H1 (cell line): ENCODE measurements around the gene WASF1. TPM values are rescaled to one million over a fixed set of nuclear protein-coding genes. Genes with fewer than 3 reads are reported as not detected.

Source experiments
- CTCF ChIA-PET: fragments of 300-600 bp; sonication (Branson Sonifier 250); formaldehyde crosslinking; loops from one replicate; lab custom pipeline; 2021; ENCODE audit not compliant: partially characterized antibody; lab: Charles Lee
- POLR2A ChIA-PET: fragments of 300-600 bp; sonication (Branson Sonifier 250); formaldehyde crosslinking; loops from one replicate; lab custom pipeline; 2021; ENCODE audit warnings: inconsistent platforms; ENCODE audit not compliant: partially characterized antibody; lab: Charles Lee
- DNase-seq, 2 experiments: peaks; one replicate each; pipeline versions ENCODE4 v3.0.0 to v3.0.0-alpha.2; 2010 to 2022; ENCODE audit warnings: low spot score in 2 of 2, low read depth in 1 of 2, mixed read lengths in 1 of 2
- FAIRE-seq: peaks from 2 replicates; lab custom pipeline; 2011; peaks lifted over from hg19 to GRCh38; lab: Jason Lieb, UNC
- H2AFZ ChIP-seq: 2 replicates; pipeline ENCODE4 v1.8.1; 2012; ENCODE audit warnings: low read length, inconsistent platforms
- H2AK5ac ChIP-seq: 2 replicates; pipeline ENCODE4 v1.6.1; 2013; ENCODE audit warnings: low read depth, low read length
- H2BK120ac ChIP-seq: replicated peaks from 2 replicates; pipeline ENCODE3; 2013; ENCODE audit warnings: low read depth, low read length, inconsistent platforms
- H2BK12ac ChIP-seq: 2 replicates; pipeline ENCODE4 v1.6.1; 2013; ENCODE audit warnings: low read depth, low read length
- H2BK15ac ChIP-seq: 2 replicates; pipeline ENCODE4 v1.6.1; 2013; ENCODE audit warnings: low read length
- H2BK20ac ChIP-seq: 2 replicates; pipeline ENCODE4 v1.6.1; 2013; ENCODE audit warnings: low read length
- H2BK5ac ChIP-seq: 2 replicates; pipeline ENCODE4 v1.6.1; 2013; ENCODE audit warnings: low read depth, low read length
- H3K14ac ChIP-seq: 2 replicates; pipeline ENCODE4 v1.6.1; 2013; ENCODE audit warnings: inconsistent platforms; ENCODE audit not compliant: insufficient read length
- H3K18ac ChIP-seq: 2 replicates; pipeline ENCODE4 v1.6.1; 2013; ENCODE audit warnings: low read length; ENCODE audit errors: extremely low read depth
- H3K23ac ChIP-seq: 2 replicates; pipeline ENCODE4 v1.6.1; 2013; ENCODE audit warnings: inconsistent platforms; ENCODE audit not compliant: insufficient read length
- H3K23me2 ChIP-seq: 2 replicates; pipeline ENCODE4 v1.6.1; 2013; ENCODE audit warnings: low read depth, low read length
- H3K27ac ChIP-seq: 2 replicates; pipeline ENCODE4 v1.6.1; 2011; ENCODE audit warnings: low read depth, low read length, inconsistent platforms
- H3K27me3 ChIP-seq, 4 experiments: replicated peaks in 1 of 4; 1 replicate in 1 of 4; 2 replicates in 3 of 4; pipeline versions ENCODE4 v1.6.1 to v1.8.1; 2011 to 2013; ENCODE audit warnings: low read length in 3 of 4, mild to moderate bottlenecking in 3 of 4, inconsistent platforms in 2 of 4, mixed read lengths in 2 of 4, moderate library complexity in 1 of 4; ENCODE audit not compliant: control insufficient read depth in 3 of 4, insufficient read depth in 3 of 4; ENCODE audit errors: extremely low read depth in 1 of 4
- H3K36me3 ChIP-seq, 4 experiments: 2 replicates each; pipeline versions ENCODE4 v1.6.1 to v1.8.1; 2011 to 2013; ENCODE audit warnings: mild to moderate bottlenecking in 4 of 4, low read length in 3 of 4, moderate library complexity in 2 of 4, control low read depth in 1 of 4, inconsistent platforms in 1 of 4; ENCODE audit not compliant: insufficient read depth in 4 of 4, control insufficient read depth in 2 of 4
- H3K4ac ChIP-seq: replicated peaks from 2 replicates; pipeline ENCODE3; 2013; ENCODE audit warnings: low read length, low read depth, mixed read lengths, inconsistent platforms; ENCODE audit not compliant: insufficient read length
- H3K4me1 ChIP-seq, 4 experiments: replicated peaks in 1 of 4; 1 replicate in 1 of 4; 2 replicates in 3 of 4; pipeline versions ENCODE4 v1.6.1 to v1.8.1; 2011 to 2013; ENCODE audit warnings: low read length in 3 of 4, inconsistent platforms in 2 of 4, mixed read lengths in 1 of 4; ENCODE audit not compliant: insufficient read depth in 4 of 4, control insufficient read depth in 3 of 4
- H3K4me2 ChIP-seq, 2 experiments: 2 replicates each; pipeline versions ENCODE4 v1.6.1 to v1.8.1; 2011 to 2013; ENCODE audit warnings: low read depth in 2 of 2, low read length in 2 of 2, control low read depth in 1 of 2, inconsistent platforms in 1 of 2, mild to moderate bottlenecking in 1 of 2; ENCODE audit not compliant: insufficient read depth in 1 of 2
- H3K4me3 ChIP-seq, 4 experiments: fragments of 200-600, 300-600 bp in 1 of 4; sonication (generic), shearing (Covaris generic), sonication (Bioruptor Twin) in 1 of 4; 2 replicates each; pipeline versions ENCODE4 v1.5.1 to v1.8.1; 2011 to 2016; ENCODE audit warnings: low read length in 4 of 4, low read depth in 3 of 4, control low read depth in 2 of 4, inconsistent platforms in 2 of 4, mild to moderate bottlenecking in 2 of 4, mixed read lengths in 1 of 4, moderate library complexity in 1 of 4; ENCODE audit not compliant: insufficient read depth in 2 of 4; ENCODE audit errors: extremely low read depth in 1 of 4
- H3K56ac ChIP-seq: replicated peaks from 2 replicates; pipeline ENCODE3; 2013; ENCODE audit warnings: low read depth, mild to moderate bottlenecking, mixed read lengths, low read length, inconsistent platforms; ENCODE audit not compliant: insufficient read length
- H3K79me1 ChIP-seq: 2 replicates; pipeline ENCODE4 v1.6.1; 2013; ENCODE audit warnings: low read depth, low read length, control low read depth
- H3K79me2 ChIP-seq, 2 experiments: 2 replicates each; pipeline versions ENCODE4 v1.6.1 to v1.8.1; 2012 to 2013; ENCODE audit warnings: low read length in 2 of 2, mild to moderate bottlenecking in 2 of 2, inconsistent platforms in 1 of 2; ENCODE audit not compliant: insufficient read depth in 2 of 2, control insufficient read depth in 1 of 2
- H3K9ac ChIP-seq, 4 experiments: replicated peaks in 1 of 4; 1 replicate in 1 of 4; 2 replicates in 3 of 4; pipeline versions ENCODE4 v1.6.1 to v1.8.1; 2011 to 2013; ENCODE audit warnings: low read depth in 3 of 4, low read length in 3 of 4, control low read depth in 2 of 4, mild to moderate bottlenecking in 2 of 4, moderate library complexity in 2 of 4, inconsistent platforms in 1 of 4; ENCODE audit errors: extremely low read depth in 1 of 4
- H3K9me3 ChIP-seq, 2 experiments: 2 replicates each; pipeline versions ENCODE4 v1.6.1 to v1.8.1; 2012 to 2013; ENCODE audit warnings: mild to moderate bottlenecking in 2 of 2, moderate library complexity in 2 of 2, control low read depth in 1 of 2, inconsistent platforms in 1 of 2, low read depth in 1 of 2, low read length in 1 of 2, mixed read lengths in 1 of 2; ENCODE audit not compliant: insufficient read depth in 2 of 2
- H4K20me1 ChIP-seq, 2 experiments: replicated peaks in 1 of 2; 2 replicates each; pipeline versions ENCODE3 to v1.8.1; 2011 to 2013; ENCODE audit warnings: inconsistent platforms in 2 of 2, low read length in 2 of 2, mild to moderate bottlenecking in 1 of 2; ENCODE audit not compliant: insufficient read depth in 2 of 2, control insufficient read depth in 1 of 2
- H4K5ac ChIP-seq: 2 replicates; pipeline ENCODE4 v1.6.1; 2013; ENCODE audit warnings: low read length, low read depth, mixed read lengths, inconsistent platforms; ENCODE audit not compliant: insufficient read length
- H4K8ac ChIP-seq: 2 replicates; pipeline ENCODE4 v1.8.0; 2013; ENCODE audit warnings: mild to moderate bottlenecking, moderate library complexity, low read length, inconsistent platforms; ENCODE audit not compliant: insufficient read depth; ENCODE audit errors: extremely low read depth
- H4K91ac ChIP-seq: replicated peaks from 2 replicates; pipeline ENCODE3; 2013; ENCODE audit warnings: low read length, mixed read lengths, inconsistent platforms; ENCODE audit not compliant: insufficient read length
- BACH1 ChIP-seq: IDR thresholded peaks from 2 replicates; pipeline ENCODE4 v1.6.1; 2012; ENCODE audit warnings: low read length, improper control_type of control experiment
- CBX8 ChIP-seq: fragments of 300-800, 300-1000 bp; sonication (generic); IDR thresholded peaks from 2 replicates; pipeline ENCODE4 v1.7.1; 2016; ENCODE audit warnings: low read depth, low read length, borderline replicate concordance
- CTBP2 ChIP-seq: IDR thresholded peaks from 2 replicates; pipeline ENCODE4 v1.7.0; 2011; ENCODE audit warnings: borderline replicate concordance, mild to moderate bottlenecking, moderate library complexity, mixed read lengths, low read length; ENCODE audit not compliant: insufficient read depth, insufficient read length
- EZH2 ChIP-seq: fragments of 200-600 bp; sonication (generic); IDR thresholded peaks from 2 replicates; pipeline ENCODE4 v1.7.1; 2012; ENCODE audit warnings: low read depth, mild to moderate bottlenecking, moderate library complexity, low read length, inconsistent platforms; ENCODE audit not compliant: severe bottlenecking
- KDM1A ChIP-seq: fragments of 200-600, 300-600 bp; sonication (generic); IDR thresholded peaks from 2 replicates; pipeline ENCODE4 v1.7.1; 2016; ENCODE audit warnings: mild to moderate bottlenecking, low read length, borderline replicate concordance
- POU5F1 ChIP-seq: IDR thresholded peaks from 2 replicates; pipeline ENCODE4 v1.6.1; 2011; ENCODE audit warnings: low read depth, mild to moderate bottlenecking, low read length, moderate library complexity
- SAP30 ChIP-seq: fragments of 300-600 bp; sonication (generic); IDR thresholded peaks from 2 replicates; pipeline ENCODE4 v1.7.1; 2012; ENCODE audit warnings: low read length, moderate library complexity, mild to moderate bottlenecking, inconsistent platforms; ENCODE audit not compliant: insufficient read depth, insufficient replicate concordance
- SIX5 ChIP-seq: IDR thresholded peaks from 2 replicates; pipeline ENCODE4 v1.6.1; 2011; ENCODE audit warnings: mild to moderate bottlenecking, low read depth, low read length
- SP1 ChIP-seq: IDR thresholded peaks from 2 replicates; pipeline ENCODE4 v1.6.1; 2011; ENCODE audit warnings: low read depth, low read length
- WGBS, 2 experiments: shearing (Covaris generic) in 1 of 2; methylation state at CpG; one replicate each; pipeline versions ENCODE4 v1.1.6 to v1.1.7; 2013 to 2015; ENCODE audit warnings: low lambda C conversion rate in 2 of 2, mixed read lengths in 2 of 2, inconsistent platforms in 1 of 2, low coverage in 1 of 2, missing lambda C conversion rate in 1 of 2; ENCODE audit not compliant: insufficient replicate concordance in 2 of 2, insufficient coverage in 1 of 2, insufficient read length in 1 of 2; ENCODE audit errors: extremely low coverage in 1 of 2, missing lambda C conversion rate in 1 of 2; 5-methylcytosine and 5-hydroxymethylcytosine counted together
- polyA plus RNA-seq, 7 experiments: library from polyadenylated mRNA; depleted of rRNA in 3 of 7; stranded (reverse) in 5 of 7; unstranded in 2 of 7; fragments of >200 nt in 5 of 7; fragments of 200-250 nt in 2 of 7; gene quantifications; 1 replicate in 5 of 7; 2 replicates in 1 of 7; 4 replicates in 1 of 7; pipeline versions ENCODE4 v1.2.1 to v1.2.3, GENCODE V29; 2011 to 2013; ENCODE audit warnings: missing spikeins in 2 of 7, mixed read lengths in 2 of 7
- total RNA-seq: library from RNA; stranded (reverse); fragmentation: NEBNext Ultra II Directional; extraction: Animal tissue kit (Norgen Biotek cat#: 25700); gene quantifications from 2 replicates; pipeline ENCODE4 v1.2.1, GENCODE V29; 2021

The WASF1 gene
- total and polyA plus RNA-seq, 2 of the 8 experiments (the other 6 are each of a cell fraction or from before 2014, with no cell fraction given) = 37.6 to 39.9 TPM

GRCh38 chr6:110158479-110158878 lies 21.0 kb downstream of the WASF1 start:
- Histone ChIP-seq H2AFZ (no peak overlapping the region), H3K4me3 (no peak overlapping the region), H2AK5ac (no peak overlapping the region), H3K36me3 (no peaks in the 10 kb centered on the region), H3K27ac (no peak overlapping the region), H3K9ac (no peak overlapping the region), H3K18ac (no peak overlapping the region), H4K91ac (no peak overlapping the region), H3K4me2 (no peak overlapping the region), H3K23me2 (no peaks in the 10 kb centered on the region), H3K79me2 (peaks cover 0 to 32% of the 10 kb centered on the region in 2 experiments; a peak in 2 of 4 replicates), H3K79me1 (no peaks in the 10 kb centered on the region; the same call in 1 of the 2 replicates), H3K27me3 (no peaks in the 10 kb centered on the region), H4K20me1 (no peaks in the 10 kb centered on the region), H2BK15ac (no peak overlapping the region), H2BK20ac (no peak overlapping the region), H2BK12ac (no peak overlapping the region), H3K9me3 (no peaks in the 10 kb centered on the region), H2BK5ac (no peak overlapping the region), H3K14ac (no peak overlapping the region), H3K4ac (no peak overlapping the region), H3K56ac (no peak overlapping the region), H3K23ac (no peak overlapping the region), H4K5ac (no peak overlapping the region), H4K8ac (no peak overlapping the region), H3K4me1 (no peaks in the 10 kb centered on the region), H2BK120ac (no peak overlapping the region)
- CTCF ChIA-PET = no interaction called here
- 85% methylated on average over 1 of the region's 1 CpG; no CpG with 5 or more reads in 1 of the 2 experiments for WGBS, 2 experiments
- POLR2A ChIA-PET = no interaction called here
- DNase-seq = no peak
- no peak for TF ChIP-seq SIX5
- no peak for TF ChIP-seq KDM1A
- TF ChIP-seq CTBP2 = no peak
- no peak for TF ChIP-seq CBX8
- no peak for TF ChIP-seq BACH1
- TF ChIP-seq EZH2 = no peak
- TF ChIP-seq SP1 = no peak
- TF ChIP-seq POU5F1 = no peak
- no peak for TF ChIP-seq SAP30
- FAIRE-seq = no peak
